Nephron (organoid): Measurements from ENCODE around the gene GPR18.

Experiments
- H3K27ac Mint-ChIP-seq, 3 experiments: 2 replicates each; pipeline ENCODE4 v1.8.0; 2020; ENCODE audit warnings: mixed read lengths in 3 of 3, mild to moderate bottlenecking in 2 of 3, moderate library complexity in 1 of 3
- H3K27me3 Mint-ChIP-seq: 2 replicates; pipeline ENCODE4 v1.8.0; 2021; ENCODE audit warnings: low read depth, mild to moderate bottlenecking, moderate library complexity, mixed read lengths
- H3K36me3 Mint-ChIP-seq: 2 replicates; pipeline ENCODE4 v1.8.0; 2020; ENCODE audit warnings: low read depth, mixed read lengths
- H3K4me1 Mint-ChIP-seq: 2 replicates; pipeline ENCODE4 v1.8.0; 2020; ENCODE audit warnings: mixed read lengths
- H3K4me3 Mint-ChIP-seq, 3 experiments: 2 replicates each; pipeline ENCODE4 v1.8.0; 2020; ENCODE audit warnings: mild to moderate bottlenecking in 3 of 3, mixed read lengths in 3 of 3, moderate library complexity in 2 of 3
- H3K9me3 Mint-ChIP-seq: 2 replicates; pipeline ENCODE4 v1.8.0; 2020; ENCODE audit warnings: mixed read lengths
- CTCF ChIP-seq, 3 experiments: fragments of 200-600 bp; sonication (generic); IDR thresholded peaks; one replicate each; pipeline ENCODE4 v1.5.0; 2021; ENCODE audit warnings: antibody characterized with exemption in 3 of 3; ENCODE audit not compliant: unreplicated experiment in 3 of 3

The GPR18 gene

GRCh38 chr13:99271249-99271648 lies 13.1 kb upstream of the GPR18 start:
- peaks cover 22% of the 10 kb centered on the region for H3K36me3 Mint-ChIP-seq
- no peaks in the 10 kb centered on the region for H3K9me3 Mint-ChIP-seq
- H3K4me1 Mint-ChIP-seq: no peaks in the 10 kb centered on the region
- no peaks in the 10 kb centered on the region for H3K27me3 Mint-ChIP-seq
- H3K4me3 Mint-ChIP-seq: no peak overlapping the region
- TF ChIP-seq CTCF (IDR thresholded peaks at IDR 0.05; ENCODE audit: unreplicated experiment in 3 of 3): no peak
- peak overlapping the region in 1 of 3 experiments; percentile 6 for H3K27ac Mint-ChIP-seq

GRCh38 chr13:99270518-99270917 lies 12.3 kb upstream of the GPR18 start:
- Mint-ChIP-seq H3K27ac (no peak overlapping the region), H3K36me3 (peaks cover 19% of the 10 kb centered on the region), H3K9me3 (no peaks in the 10 kb centered on the region), H3K27me3 (no peaks in the 10 kb centered on the region), H3K4me3 (no peak overlapping the region), H3K4me1 (no peaks in the 10 kb centered on the region)
- no peak for TF ChIP-seq CTCF (IDR thresholded peaks at IDR 0.05; ENCODE audit: unreplicated experiment in 3 of 3)

- Mint-ChIP-seq H3K27ac (no peak overlapping the region), H3K4me3 (no peak overlapping the region), H3K36me3 (peaks cover 14% of the 10 kb centered on the region), H3K27me3 (no peaks in the 10 kb centered on the region), H3K9me3 (no peaks in the 10 kb centered on the region), H3K4me1 (no peaks in the 10 kb centered on the region)
- TF ChIP-seq CTCF (IDR thresholded peaks at IDR 0.05; ENCODE audit: unreplicated experiment in 3 of 3): peak; percentile 70 to 84 (median 82)
These were observed 11.6 kb upstream of the GPR18 start for GRCh38 chr13:99269627-99270241.

GRCh38 chr13:99268822-99269221 lies 10.6 kb upstream of the GPR18 start:
- no peaks in the 10 kb centered on the region for H3K9me3 Mint-ChIP-seq
- H3K4me3 Mint-ChIP-seq: no peak overlapping the region
- H3K4me1 Mint-ChIP-seq: peaks cover under 1% of the 10 kb centered on the region
- no peak for TF ChIP-seq CTCF (IDR thresholded peaks at IDR 0.05; ENCODE audit: unreplicated experiment in 3 of 3)
- H3K27me3 Mint-ChIP-seq: no peaks in the 10 kb centered on the region
- H3K27ac Mint-ChIP-seq: no peak overlapping the region
- peaks cover 14% of the 10 kb centered on the region for H3K36me3 Mint-ChIP-seq

GRCh38 chr13:99267927-99268326 lies 9.7 kb upstream of the GPR18 start:
- Mint-ChIP-seq H3K4me3 (no peak overlapping the region), H3K9me3 (no peaks in the 10 kb centered on the region), H3K27me3 (no peaks in the 10 kb centered on the region), H3K36me3 (peaks cover 14% of the 10 kb centered on the region), H3K4me1 (peaks cover 9% of the 10 kb centered on the region), H3K27ac (no peak overlapping the region)
- no peak for TF ChIP-seq CTCF (IDR thresholded peaks at IDR 0.05; ENCODE audit: unreplicated experiment in 3 of 3)

- Mint-ChIP-seq H3K9me3 (no peaks in the 10 kb centered on the region), H3K27ac (no peak overlapping the region), H3K4me3 (no peak overlapping the region), H3K36me3 (peaks cover 4% of the 10 kb centered on the region), H3K27me3 (no peaks in the 10 kb centered on the region), H3K4me1 (peaks cover 12% of the 10 kb centered on the region)
- TF ChIP-seq CTCF (IDR thresholded peaks at IDR 0.05; ENCODE audit: unreplicated experiment in 3 of 3): no peak
These were observed 8.6 kb upstream of the GPR18 start for GRCh38 chr13:99266827-99267226.
